H9 (cell line): ENCODE results near the gene CEP112. TPM values are rescaled to one million over a fixed set of nuclear protein-coding genes. Genes with fewer than 3 reads are reported as not detected.
A peak's percentile ranks its signal among the peaks of the same experiment; 100 is the strongest.

Experiments
- DNase-seq: peaks from one replicate; pipeline ENCODE4 v3.0.0-alpha.2; 2017
- H2AFZ ChIP-seq: one replicate; pipeline ENCODE4 v1.6.1; 2013; ENCODE audit warnings: mild to moderate bottlenecking, low read length, control low read depth, moderate library complexity
- H2AK5ac ChIP-seq: 2 replicates; pipeline ENCODE4 v1.6.1; 2013; ENCODE audit warnings: low read length, control low read depth, mixed read lengths; ENCODE audit not compliant: insufficient read length
- H2BK120ac ChIP-seq: one replicate; pipeline ENCODE4 v1.6.1; 2013; ENCODE audit warnings: low read depth, mild to moderate bottlenecking, low read length, control low read depth, inconsistent platforms; ENCODE audit not compliant: poor library complexity, severe bottlenecking
- H2BK12ac ChIP-seq: 2 replicates; pipeline ENCODE4 v1.6.1; 2013; ENCODE audit warnings: low read length, control low read depth, mixed read lengths, low read depth; ENCODE audit not compliant: insufficient read length
- H2BK15ac ChIP-seq: 2 replicates; pipeline ENCODE4 v1.6.1; 2013; ENCODE audit warnings: low read depth, low read length, control low read depth
- H2BK20ac ChIP-seq: one replicate; pipeline ENCODE4 v1.6.1; 2013; ENCODE audit warnings: low read depth, mild to moderate bottlenecking, low read length, control low read depth, inconsistent platforms; ENCODE audit not compliant: poor library complexity, severe bottlenecking
- H2BK5ac ChIP-seq: 2 replicates; pipeline ENCODE4 v1.6.1; 2013; ENCODE audit warnings: low read length, control low read depth, mixed read lengths; ENCODE audit not compliant: insufficient read length
- H3K14ac ChIP-seq: 2 replicates; pipeline ENCODE4 v1.6.1; 2013; ENCODE audit warnings: low read length, control low read depth; ENCODE audit not compliant: insufficient read depth
- H3K18ac ChIP-seq: 2 replicates; pipeline ENCODE4 v1.6.1; 2013; ENCODE audit warnings: low read depth, mild to moderate bottlenecking, mixed read lengths, low read length, control low read depth; ENCODE audit not compliant: insufficient read length
- H3K23ac ChIP-seq: 2 replicates; pipeline ENCODE4 v1.6.1; 2013; ENCODE audit warnings: low read length, control low read depth, mixed read lengths, low read depth; ENCODE audit not compliant: insufficient read length
- H3K23me2 ChIP-seq: 2 replicates; pipeline ENCODE4 v1.6.1; 2013; ENCODE audit warnings: low read depth, mild to moderate bottlenecking, mixed read lengths, low read length, control low read depth; ENCODE audit not compliant: insufficient read length, poor library complexity, severe bottlenecking
- H3K27ac ChIP-seq: 2 replicates; pipeline ENCODE4 v1.5.1; 2013; ENCODE audit warnings: low read length, control low read depth, mixed read lengths, low read depth; ENCODE audit not compliant: insufficient read length
- H3K27me3 ChIP-seq: 2 replicates; pipeline ENCODE4 v1.6.1; 2013; ENCODE audit warnings: low read length, control low read depth, inconsistent platforms; ENCODE audit not compliant: insufficient read depth
- H3K4ac ChIP-seq: 2 replicates; pipeline ENCODE4 v1.6.1; 2013; ENCODE audit warnings: low read depth, mild to moderate bottlenecking, control low read depth, inconsistent platforms, low read length, moderate library complexity
- H3K4me1 ChIP-seq: 2 replicates; pipeline ENCODE4 v1.6.1; 2013; ENCODE audit warnings: low read length, control low read depth, inconsistent platforms; ENCODE audit not compliant: insufficient read depth
- H3K4me2 ChIP-seq: 2 replicates; pipeline ENCODE4 v1.6.1; 2013; ENCODE audit warnings: low read length, control low read depth, mixed read lengths; ENCODE audit not compliant: insufficient read length, insufficient read depth
- H3K56ac ChIP-seq: 2 replicates; pipeline ENCODE4 v1.6.1; 2013; ENCODE audit warnings: low read depth, mild to moderate bottlenecking, mixed read lengths, low read length, control low read depth; ENCODE audit not compliant: insufficient read length
- H3K79me1 ChIP-seq: 2 replicates; pipeline ENCODE4 v1.6.1; 2013; ENCODE audit warnings: low read depth, mild to moderate bottlenecking, moderate library complexity, low read length, control low read depth, inconsistent platforms; ENCODE audit not compliant: insufficient read depth, poor library complexity, severe bottlenecking
- H3K79me2 ChIP-seq: 2 replicates; pipeline ENCODE4 v1.6.1; 2013; ENCODE audit warnings: low read length, control low read depth, inconsistent platforms; ENCODE audit not compliant: insufficient read depth
- H3K9ac ChIP-seq: 2 replicates; pipeline ENCODE4 v1.6.1; 2013; ENCODE audit warnings: low read length, control low read depth, mixed read lengths; ENCODE audit not compliant: insufficient read length; ENCODE audit errors: extremely low read depth
- H3K9me3 ChIP-seq: one replicate; pipeline ENCODE4 v1.6.1; 2013; ENCODE audit warnings: low read depth, low read length, inconsistent platforms; ENCODE audit not compliant: control insufficient read depth
- H3T11ph ChIP-seq: one replicate; pipeline ENCODE4 v1.6.1; 2013; ENCODE audit warnings: mild to moderate bottlenecking, low read length, control low read depth, inconsistent platforms
- H4K20me1 ChIP-seq: one replicate; pipeline ENCODE4 v1.6.1; 2013; ENCODE audit not compliant: control insufficient read depth, insufficient read length, insufficient read depth
- H4K5ac ChIP-seq: 2 replicates; pipeline ENCODE4 v1.6.1; 2013; ENCODE audit warnings: low read depth, mild to moderate bottlenecking, mixed read lengths, low read length, control low read depth; ENCODE audit not compliant: insufficient read length
- H4K8ac ChIP-seq: replicated peaks from 2 replicates; pipeline ENCODE4 v1.6.1; 2013; ENCODE audit warnings: low read length, control low read depth, mixed read lengths, low read depth; ENCODE audit not compliant: insufficient read length
- H4K91ac ChIP-seq: 2 replicates; pipeline ENCODE4 v1.6.1; 2013; ENCODE audit warnings: low read depth, mild to moderate bottlenecking, moderate library complexity, mixed read lengths, low read length, control low read depth; ENCODE audit not compliant: insufficient read length
- H3K27ac Mint-ChIP-seq, 3 experiments: 2 replicates in 2 of 3; 3 replicates in 1 of 3; pipeline ENCODE4 v1.8.0; 2020 to 2021; ENCODE audit warnings: mixed read lengths in 3 of 3, mild to moderate bottlenecking in 1 of 3, moderate library complexity in 1 of 3
- H3K27me3 Mint-ChIP-seq: 2 replicates; pipeline ENCODE4 v1.8.0; 2021; ENCODE audit warnings: low read depth, mild to moderate bottlenecking, moderate library complexity, mixed read lengths
- H3K36me3 Mint-ChIP-seq, 3 experiments: 2 replicates in 2 of 3; 3 replicates in 1 of 3; pipeline ENCODE4 v1.8.0; 2020 to 2021; ENCODE audit warnings: low read depth in 3 of 3, mixed read lengths in 3 of 3; ENCODE audit not compliant: insufficient read depth in 1 of 3
- H3K4me1 Mint-ChIP-seq, 2 experiments: 2 replicates each; pipeline ENCODE4 v1.8.0; 2020; ENCODE audit warnings: mixed read lengths in 2 of 2
- H3K4me3 Mint-ChIP-seq, 2 experiments: 2 replicates in 1 of 2; 3 replicates in 1 of 2; pipeline ENCODE4 v1.8.0; 2020 to 2021; ENCODE audit warnings: mild to moderate bottlenecking in 2 of 2, mixed read lengths in 2 of 2, moderate library complexity in 1 of 2
- H3K9me3 Mint-ChIP-seq, 2 experiments: 2 replicates in 1 of 2; 3 replicates in 1 of 2; pipeline ENCODE4 v1.8.0; 2020; ENCODE audit warnings: mild to moderate bottlenecking in 2 of 2, mixed read lengths in 2 of 2, moderate library complexity in 1 of 2
- CTCF ChIP-seq: fragments of 200-600 bp; sonication (generic); conservative IDR thresholded peaks from 3 replicates; pipeline ENCODE4 v1.8.0; 2021; ENCODE audit warnings: antibody characterized with exemption, mild to moderate bottlenecking
- WGBS: extraction: QIAGEN DNeasy Blood & Tissue Kit; methylation state at CpG from one replicate; pipeline ENCODE4 v1.1.7; 2013; ENCODE audit warnings: missing lambda C conversion rate, low lambda C conversion rate, mixed read lengths; ENCODE audit not compliant: insufficient read length; ENCODE audit errors: extremely low coverage; 5-methylcytosine and 5-hydroxymethylcytosine counted together
- total RNA-seq: library from RNA; stranded (reverse); gene quantifications from 2 replicates; pipeline ENCODE4 v1.2.1, GENCODE V29; 2021

The CEP112 gene
- total RNA-seq, 1 experiment from 2014 or later = 5.4 TPM

- WGBS = no CpG with 5 or more reads among the region's 3 CpGs
- Histone ChIP-seq H4K91ac (no peak overlapping the region), H3K27me3 (no peaks in the 10 kb centered on the region), H4K20me1 (no peaks in the 10 kb centered on the region), H2BK15ac (no peak overlapping the region), H3K56ac (no peak overlapping the region), H2AK5ac (no peak overlapping the region), H3K23me2 (no peaks in the 10 kb centered on the region), H2BK120ac (no peak overlapping the region), H3K79me1 (no peaks in the 10 kb centered on the region), H3K9me3 (no peaks in the 10 kb centered on the region), H3K27ac (no peak overlapping the region), H4K5ac (no peak overlapping the region), H3K18ac (no peak overlapping the region), H3K4ac (no peak overlapping the region), H2AFZ (no peak overlapping the region), H3K9ac (no peak overlapping the region), H4K8ac (no peak overlapping the region), H2BK20ac (no peak overlapping the region), H3K4me2 (no peak overlapping the region), H3K14ac (no peak overlapping the region), H2BK5ac (no peak overlapping the region), H2BK12ac (no peak overlapping the region), H3K4me1 (no peaks in the 10 kb centered on the region), H3T11ph (no peak overlapping the region), H3K79me2 (no peaks in the 10 kb centered on the region), H3K23ac (no peak overlapping the region)
- Mint-ChIP-seq H3K9me3 (peaks cover 0 to 2% of the 10 kb centered on the region in 2 experiments; a peak in 1 of 5 replicates), H3K27ac (no peak overlapping the region), H3K4me1 (peaks cover 2 to 4% of the 10 kb centered on the region in 2 experiments; a peak in 3 of 4 replicates), H3K27me3 (peaks cover 3% of the 10 kb centered on the region), H3K36me3 (0 out of 7 replicates have a peak, but pooled peaks cover 0 to 2% (median 0%) of the 10 kb centered on the region in 3 experiments), H3K4me3 (no peak overlapping the region)
- peak; percentile 75 for TF ChIP-seq CTCF
- peak; percentile 69 for DNase-seq
Measured at GRCh38 chr17:66200685-66201092, 8.8 kb upstream of the CEP112 start.
